Fibroblast of upper back skin (primary cell): ENCODE results near the gene ADIRF.
"Not testable (repeated sequence)": the region's sequence is repeated elsewhere in the genome, so short reads cannot be mapped to it uniquely, and the experiment has no call there.

Experiments used
- DNase-seq: peaks from one replicate; pipeline ENCODE4 v3.0.0-alpha.2; 2013

ADIRF gene

GRCh38 chr10:86961481-86962091 lies 6.7 kb upstream of the ADIRF start:
- no peak for DNase-seq

GRCh38 chr10:86962136-86962980 lies 5.9 kb upstream of the ADIRF start:
- no peak for DNase-seq

- no peak for DNase-seq
Measured at GRCh38 chr10:86962981-86963310, 5.3 kb upstream of the ADIRF start.

- no peak for DNase-seq
Measured at GRCh38 chr10:86963341-86963919, 4.9 kb upstream of the ADIRF start.

- DNase-seq: no peak
Measured at GRCh38 chr10:86964061-86964846, 4.0 kb upstream of the ADIRF start.

- no peak for DNase-seq
Measured at GRCh38 chr10:86964847-86965190, 3.5 kb upstream of the ADIRF start.

- DNase-seq: no peak
Measured at GRCh38 chr10:86965986-86966654, 2.2 kb upstream of the ADIRF start.

GRCh38 chr10:86967481-86967941 lies 771 bp upstream of the ADIRF start:
- no peak for DNase-seq

- DNase-seq: no peak
Measured at GRCh38 chr10:86968994-86969355, 693 bp downstream of the ADIRF start.

- no peak for DNase-seq
Measured at GRCh38 chr10:86969421-86970041, 1.2 kb downstream of the ADIRF start.

- no peak for DNase-seq
Measured at GRCh38 chr10:86970162-86970981, 2.1 kb downstream of the ADIRF start.

GRCh38 chr10:86970982-86971231 lies 2.6 kb downstream of the ADIRF start:
- DNase-seq: no peak

GRCh38 chr10:86971232-86971991 lies 3.1 kb downstream of the ADIRF start:
- DNase-seq: peak; percentile 77

GRCh38 chr10:86972613-86973380 lies 4.5 kb downstream of the ADIRF start:
- DNase-seq: no peak

- DNase-seq: no peak
Measured at GRCh38 chr10:86974484-86974883, 6.2 kb downstream of the ADIRF start.

GRCh38 chr10:86976362-86977056 lies 8.2 kb downstream of the ADIRF start:
- no peak for DNase-seq

GRCh38 chr10:86978457-86978856 lies 10.2 kb downstream of the ADIRF start:
- not testable (repeated sequence) for DNase-seq

GRCh38 chr10:86979296-86979818 lies 11.1 kb downstream of the ADIRF start:
- DNase-seq: no peak

GRCh38 chr10:86979977-86980448 lies 11.7 kb downstream of the ADIRF start:
- no peak for DNase-seq
